Caco-2 (cell line): Measurements from ENCODE around the gene PXYLP1. TPM values are rescaled to one million over a fixed set of nuclear protein-coding genes. Genes with fewer than 3 reads are reported as not detected.

Experiments
- BruUV-seq: library from RNA; stranded (reverse); fragments of 400-500 nt; replicated peaks from 2 replicates; lab custom pipeline; 2021; lab: Mats Ljungman, UMichigan
- CTCF ChIA-PET: fragments of 300-600 bp; sonication (Branson Sonifier 250); formaldehyde crosslinking; loops from one replicate; lab custom pipeline; 2022; ENCODE audit warnings: antibody characterized with exemption; lab: Charles Lee
- POLR2A ChIA-PET: fragments of 300-600 bp; sonication (Branson Sonifier 250); formaldehyde crosslinking; loops from one replicate; lab custom pipeline; 2022; ENCODE audit warnings: antibody characterized with exemption; lab: Charles Lee
- DNase-seq, 2 experiments: peaks; one replicate each; pipeline versions ENCODE4 v3.0.0 to v3.0.0-alpha.2; 2020 to 2022
- H3K27me3 ChIP-seq: replicated peaks from 2 replicates; pipeline ENCODE4 v1.6.0; 2011; ENCODE audit warnings: low read length; ENCODE audit not compliant: control insufficient read depth, insufficient read depth
- H3K36me3 ChIP-seq: 2 replicates; pipeline ENCODE4 v1.5.1; 2011; ENCODE audit warnings: low read length; ENCODE audit not compliant: control insufficient read depth, insufficient read depth
- H3K4me1 ChIP-seq: fragments of 250-450 bp; sonication (Bioruptor Pico); 2 replicates; pipeline ENCODE4 v1.5.1; 2020; ENCODE audit warnings: mild to moderate bottlenecking
- H3K4me3 ChIP-seq: 2 replicates; pipeline ENCODE4 v1.5.1; 2011; ENCODE audit warnings: low read depth, mild to moderate bottlenecking, control low read depth, low read length
- H3K9me3 ChIP-seq: fragments of 250-450 bp; sonication (Bioruptor Pico); 2 replicates; pipeline ENCODE4 v1.5.1; 2020; ENCODE audit warnings: mild to moderate bottlenecking, moderate library complexity
- H3K27ac Mint-ChIP-seq: one replicate; pipeline ENCODE4 v1.8.0; 2022; ENCODE audit warnings: mixed read lengths; ENCODE audit not compliant: unreplicated experiment
- H3K27me3 Mint-ChIP-seq: one replicate; pipeline ENCODE4 v1.8.0; 2022; ENCODE audit warnings: mixed read lengths; ENCODE audit not compliant: insufficient read depth, unreplicated experiment
- H3K36me3 Mint-ChIP-seq: one replicate; pipeline ENCODE4 v1.8.0; 2022; ENCODE audit warnings: mild to moderate bottlenecking, mixed read lengths; ENCODE audit not compliant: insufficient read depth, unreplicated experiment
- H3K4me1 Mint-ChIP-seq: one replicate; pipeline ENCODE4 v1.8.0; 2022; ENCODE audit warnings: low read depth, mixed read lengths; ENCODE audit not compliant: unreplicated experiment
- H3K4me3 Mint-ChIP-seq: one replicate; pipeline ENCODE4 v1.8.0; 2022; ENCODE audit warnings: mild to moderate bottlenecking, moderate library complexity, mixed read lengths; ENCODE audit not compliant: unreplicated experiment
- H3K9me3 Mint-ChIP-seq: one replicate; pipeline ENCODE4 v1.8.0; 2022; ENCODE audit warnings: mixed read lengths; ENCODE audit not compliant: unreplicated experiment
- CTCF ChIP-seq, 2 experiments: fragments of 200-600 bp in 1 of 2; IDR thresholded peaks; 1 replicate in 1 of 2; 2 replicates in 1 of 2; pipeline versions ENCODE4 v1.5.1 to v1.8.0; 2011 to 2022; ENCODE audit warnings: antibody characterized with exemption in 1 of 2, control low read depth in 1 of 2, inconsistent platforms in 1 of 2, low read depth in 1 of 2, low read length in 1 of 2, mild to moderate bottlenecking in 1 of 2, moderate library complexity in 1 of 2; ENCODE audit not compliant: insufficient read depth in 1 of 2, severe bottlenecking in 1 of 2, unreplicated experiment in 1 of 2
- intact Hi-C: fragments of 100-400 bp; cut with micrococcal nuclease; formaldehyde crosslinking; loops from one replicate; pipeline ENCODE4 v1.10.0; 2022; ENCODE audit not compliant: unreplicated experiment
- total RNA-seq: library from RNA; stranded (reverse); gene quantifications from 2 replicates; pipeline ENCODE4 v1.2.3, GENCODE V29; 2022

The PXYLP1 gene
- total RNA-seq, 1 experiment from 2014 or later = 24.6 TPM

GRCh38 chr3:141225939-141226338, 5.7 kb upstream of the PXYLP1 start:
- no TSS peak for BruUV-seq
- TF ChIP-seq CTCF (IDR thresholded peaks at IDR 0.05; ENCODE audit: insufficient read depth in 1 of 2, low read depth in 1 of 2, low read length in 1 of 2, severe bottlenecking in 1 of 2, unreplicated experiment in 1 of 2) = no peak
- Histone ChIP-seq H3K36me3 (no peaks in the 10 kb centered on the region), H3K4me1 (peaks cover 22% of the 10 kb centered on the region), H3K4me3 (no peak overlapping the region), H3K27me3 (no peaks in the 10 kb centered on the region), H3K9me3 (peaks cover 13% of the 10 kb centered on the region)
- H3K9me3 Mint-ChIP-seq = peaks cover 18% of the 10 kb centered on the region
- POLR2A ChIA-PET = no interaction called here
- H3K27me3 Mint-ChIP-seq = no peaks in the 10 kb centered on the region
- DNase-seq = no peak
- intact Hi-C loops = loop anchor here (5.0 kb wide), 1 partner anchor 226 kb away; no protein-coding TSS in a partner anchor
- no peak overlapping the region for H3K4me3 Mint-ChIP-seq
- no peak overlapping the region for H3K27ac Mint-ChIP-seq
- H3K36me3 Mint-ChIP-seq = peaks cover 6% of the 10 kb centered on the region
- CTCF ChIA-PET = no interaction called here
- H3K4me1 Mint-ChIP-seq = peaks cover 23% of the 10 kb centered on the region

- H3K4me1 Mint-ChIP-seq = peaks cover 23% of the 10 kb centered on the region
- peaks cover 23% of the 10 kb centered on the region for H3K4me1 ChIP-seq
- peaks cover 13% of the 10 kb centered on the region for H3K9me3 ChIP-seq
- H3K9me3 Mint-ChIP-seq = peaks cover 18% of the 10 kb centered on the region
- H3K4me3 ChIP-seq = no peak overlapping the region
- H3K27me3 ChIP-seq = no peaks in the 10 kb centered on the region
- intact Hi-C loops = loop anchor here (5.0 kb wide), 1 partner anchor 225 kb away; no protein-coding TSS in a partner anchor
- no peaks in the 10 kb centered on the region for H3K27me3 Mint-ChIP-seq
- no peaks in the 10 kb centered on the region for H3K36me3 ChIP-seq
- no peak for TF ChIP-seq CTCF (IDR thresholded peaks at IDR 0.05; ENCODE audit: insufficient read depth in 1 of 2, low read depth in 1 of 2, low read length in 1 of 2, severe bottlenecking in 1 of 2, unreplicated experiment in 1 of 2)
- POLR2A ChIA-PET = no interaction called here
- no TSS peak for BruUV-seq
- no peak overlapping the region for H3K4me3 Mint-ChIP-seq
- H3K27ac Mint-ChIP-seq = no peak overlapping the region
- peaks cover 6% of the 10 kb centered on the region for H3K36me3 Mint-ChIP-seq
- CTCF ChIA-PET = interaction anchor here (1.7 kb wide), 1 partner anchor 28 kb away, joined by 4 read pairs; no protein-coding TSS in a partner anchor
- DNase-seq = no peak
Observed at GRCh38 chr3:141227216-141227615, 4.4 kb upstream of the PXYLP1 start.

GRCh38 chr3:141227752-141228151, 3.9 kb upstream of the PXYLP1 start:
- ChIA-PET CTCF (interaction anchor here (0.5 to 1.7 kb wide), 5 partner anchors 28 to 227 kb away, joined by 3 to 4 read pairs (median 3); no protein-coding TSS in a partner anchor), POLR2A (no interaction called here)
- Mint-ChIP-seq H3K27me3 (no peaks in the 10 kb centered on the region), H3K27ac (no peak overlapping the region), H3K4me1 (peaks cover 27% of the 10 kb centered on the region), H3K4me3 (no peak overlapping the region), H3K36me3 (peaks cover 6% of the 10 kb centered on the region), H3K9me3 (peaks cover 18% of the 10 kb centered on the region)
- intact Hi-C loops = loop anchor here (1.0 to 5.0 kb wide), 3 partner anchors 35 to 225 kb away; no protein-coding TSS in a partner anchor
- H3K36me3 ChIP-seq = no peaks in the 10 kb centered on the region
- peaks cover 13% of the 10 kb centered on the region for H3K9me3 ChIP-seq
- no peaks in the 10 kb centered on the region for H3K27me3 ChIP-seq
- no peak for DNase-seq
- TF ChIP-seq CTCF (IDR thresholded peaks at IDR 0.05; ENCODE audit: insufficient read depth in 1 of 2, low read depth in 1 of 2, low read length in 1 of 2, severe bottlenecking in 1 of 2, unreplicated experiment in 1 of 2) = no peak
- H3K4me3 ChIP-seq = no peak overlapping the region
- no TSS peak for BruUV-seq
- peaks cover 27% of the 10 kb centered on the region for H3K4me1 ChIP-seq
